Mucosa of descending colon (tissue), 3 donors: ENCODE data around the gene HJURP. TPM values are rescaled to one million over a fixed set of nuclear protein-coding genes. Genes with fewer than 3 reads are reported as not detected.

Experiments
- ATAC-seq: fragments of 200-7000 bp; cut with Tn5 transposase; one replicate; pipeline ENCODE4 v1.9.1; 2020; ENCODE audit warnings: mild to moderate bottlenecking, moderate library complexity
- DNase-seq, 3 donors: peaks; one replicate each; pipeline ENCODE4 v3.0.0-alpha.2; 2020
- H3K36me3 ChIP-seq: fragments of 200-600 bp; one replicate; pipeline ENCODE4 v1.8.0; 2021; ENCODE audit warnings: low read depth, mild to moderate bottlenecking
- H3K4me1 ChIP-seq: fragments of 200-600 bp; one replicate; pipeline ENCODE4 v1.8.0; 2021; ENCODE audit warnings: low read depth, mild to moderate bottlenecking
- H3K4me3 ChIP-seq: fragments of 200-600 bp; one replicate; pipeline ENCODE4 v1.8.0; 2021; ENCODE audit warnings: mild to moderate bottlenecking
- H3K9me3 ChIP-seq: fragments of 200-600 bp; one replicate; pipeline ENCODE4 v1.8.0; 2021; ENCODE audit warnings: mild to moderate bottlenecking
- CTCF ChIP-seq: fragments of 200-600 bp; IDR thresholded peaks from one replicate; pipeline ENCODE4 v1.8.0; 2022; ENCODE audit warnings: antibody characterized with exemption, mild to moderate bottlenecking
- intact Hi-C, 2 donors: fragments of 100-400 bp; cut with DNase I in 1 of 2; cut with micrococcal nuclease in 1 of 2; formaldehyde crosslinking; loops; one replicate each; pipeline versions ENCODE4 v1.11.0 to v1.11.1; 2022; cut with DNase I, micrococcal nuclease
- total RNA-seq, 3 donors: library from RNA; stranded (reverse); fragmentation: NEBNext Ultra II Directional in 2 of 3; extraction: Animal tissue kit (Norgen Biotek cat#: 25700) in 2 of 3; gene quantifications; one replicate each; pipeline versions ENCODE4 v1.2.1 to v1.2.4, GENCODE V29; 2021 to 2023
- donor health status: DM: no; HTN: no; CAD: no; lungs with moderate emphysema.
- donor health status: DM: no; HTN: no; CAD: no.
- donor health status: DM: no; HTN: yes; CAD: no.

The HJURP gene
- total RNA-seq, 3 donors from 2014 or later: 1.7 to 9.8 (median 3.6) TPM

- Histone ChIP-seq H3K4me1 (no peaks in the 10 kb centered on the region), H3K4me3 (no peak overlapping the region), H3K36me3 (no peaks in the 10 kb centered on the region), H3K9me3 (no peaks in the 10 kb centered on the region)
- ATAC-seq (no peak), DNase-seq (no peak)
- no peak for TF ChIP-seq CTCF
- intact Hi-C loops: no loop called here
Observed at GRCh38 chr2:233871432-233871831, 17.1 kb upstream of the HJURP start.

- Histone ChIP-seq H3K36me3 (no peaks in the 10 kb centered on the region), H3K4me1 (no peaks in the 10 kb centered on the region), H3K9me3 (no peaks in the 10 kb centered on the region), H3K4me3 (peak within 1 kb of the TSS; percentile 18)
- ATAC-seq: peak; percentile 90
- intact Hi-C loops: no loop called here
- no peak for TF ChIP-seq CTCF
- DNase-seq: peak in 2 of 3 donors; percentile 57 to 73
Observed at GRCh38 chr2:233867993-233868532, 13.7 kb upstream of the HJURP start, which contains the start of gene MSL3B. TSS of gene MSL3B (minus strand) at chr2:233868386.

GRCh38 chr2:233866479-233866878 is 12.1 kb upstream of the HJURP start:
- Histone ChIP-seq H3K9me3 (no peaks in the 10 kb centered on the region), H3K4me1 (no peaks in the 10 kb centered on the region), H3K4me3 (no peak overlapping the region), H3K36me3 (no peaks in the 10 kb centered on the region)
- intact Hi-C loops: no loop called here
- DNase-seq: no peak
- no peak for ATAC-seq
- no peak for TF ChIP-seq CTCF

- TF ChIP-seq CTCF: no peak
- no peaks in the 10 kb centered on the region for H3K36me3 ChIP-seq
- H3K4me1 ChIP-seq: no peaks in the 10 kb centered on the region
- no peaks in the 10 kb centered on the region for H3K9me3 ChIP-seq
- ATAC-seq (no peak), DNase-seq (no peak)
- intact Hi-C loops: no loop called here
- no peak overlapping the region for H3K4me3 ChIP-seq
Observed at GRCh38 chr2:233865838-233866237, 11.5 kb upstream of the HJURP start.

- H3K4me1 ChIP-seq: no peaks in the 10 kb centered on the region
- TF ChIP-seq CTCF: no peak
- intact Hi-C loops: no loop called here
- no peaks in the 10 kb centered on the region for H3K9me3 ChIP-seq
- H3K4me3 ChIP-seq: no peak overlapping the region
- ATAC-seq: no peak
- no peaks in the 10 kb centered on the region for H3K36me3 ChIP-seq
- DNase-seq: no peak
Observed at GRCh38 chr2:233862261-233862768, 8.0 kb upstream of the HJURP start.

GRCh38 chr2:233858331-233858730 is 4.0 kb upstream of the HJURP start:
- TF ChIP-seq CTCF: no peak
- no peaks in the 10 kb centered on the region for H3K9me3 ChIP-seq
- peaks cover 4% of the 10 kb centered on the region for H3K4me1 ChIP-seq
- DNase-seq (no peak), ATAC-seq (no peak)
- intact Hi-C loops: no loop called here
- no peaks in the 10 kb centered on the region for H3K36me3 ChIP-seq
- H3K4me3 ChIP-seq: no peak overlapping the region
